HG03060 (cell line): ENCODE data around the gene ELN.

ENCODE experiments used
- ATAC-seq: cut with Tn5 transposase; IDR thresholded peaks from one replicate; pipeline ENCODE4 v1.9.1; 2021; ENCODE audit warnings: low read depth, moderate number of reproducible peaks; ENCODE audit not compliant: unreplicated experiment

Gene ELN

GRCh38 chr7:74058486-74058885 lies 30.5 kb downstream of the ELN start:
- ATAC-seq: no peak

- no peak for ATAC-seq
Measured at GRCh38 chr7:74059037-74059436, 31.1 kb downstream of the ELN start.

GRCh38 chr7:74059681-74060588 lies 32.0 kb downstream of the ELN start:
- ATAC-seq: no peak

GRCh38 chr7:74061840-74062539 lies 34.0 kb downstream of the ELN start:
- no peak for ATAC-seq

- no peak for ATAC-seq
Measured at GRCh38 chr7:74063223-74063641, 35.3 kb downstream of the ELN start.

GRCh38 chr7:74063646-74064045 lies 35.7 kb downstream of the ELN start:
- no peak for ATAC-seq

GRCh38 chr7:74064696-74065095 lies 36.7 kb downstream of the ELN start:
- ATAC-seq: no peak

- ATAC-seq: no peak
Measured at GRCh38 chr7:74066626-74067025, 38.7 kb downstream of the ELN start.

- no peak for ATAC-seq
Measured at GRCh38 chr7:74068378-74069085, 40.6 kb downstream of the ELN start.

GRCh38 chr7:74069086-74069541 lies 41.1 kb downstream of the ELN start:
- ATAC-seq: no peak

- ATAC-seq: no peak
Measured at GRCh38 chr7:74069790-74070618, 42.0 kb downstream of the ELN start.

GRCh38 chr7:74070619-74070921 lies 42.6 kb downstream of the ELN start:
- ATAC-seq: no peak

- ATAC-seq: no peak
Measured at GRCh38 chr7:74071121-74071520, 43.1 kb downstream of the ELN start.

- ATAC-seq: no peak
Measured at GRCh38 chr7:74074770-74075169, 46.8 kb downstream of the ELN start.

- ATAC-seq: no peak
Measured at GRCh38 chr7:74078461-74078860, 50.5 kb downstream of the ELN start.

- no peak for ATAC-seq
Measured at GRCh38 chr7:74082770-74083116, 54.8 kb downstream of the ELN start.

- ATAC-seq: no peak
Measured at GRCh38 chr7:74083117-74083876, 55.3 kb downstream of the ELN start, which contains the start of gene LIMK1. Gene LIMK1 (plus strand): TSS chr7:74083804. CDS start chr7:74083991, 187 bp downstream.

GRCh38 chr7:74083928-74084721 lies 56.2 kb downstream of the ELN start:
- no peak for ATAC-seq
